ENCODE data around the gene STK39.

The STK39 gene

GRCh38 chr2:168120310-168120709, 127.1 kb downstream of the STK39 start:
- H3K27ac ChIP-seq = no peak overlapping the region
- no peak overlapping the region for H3K4me2 ChIP-seq
- TF ChIP-seq CTCF (conservative IDR thresholded peaks at IDR 0.05; ENCODE audit: low read depth, low read length) = no peak

DNA sequence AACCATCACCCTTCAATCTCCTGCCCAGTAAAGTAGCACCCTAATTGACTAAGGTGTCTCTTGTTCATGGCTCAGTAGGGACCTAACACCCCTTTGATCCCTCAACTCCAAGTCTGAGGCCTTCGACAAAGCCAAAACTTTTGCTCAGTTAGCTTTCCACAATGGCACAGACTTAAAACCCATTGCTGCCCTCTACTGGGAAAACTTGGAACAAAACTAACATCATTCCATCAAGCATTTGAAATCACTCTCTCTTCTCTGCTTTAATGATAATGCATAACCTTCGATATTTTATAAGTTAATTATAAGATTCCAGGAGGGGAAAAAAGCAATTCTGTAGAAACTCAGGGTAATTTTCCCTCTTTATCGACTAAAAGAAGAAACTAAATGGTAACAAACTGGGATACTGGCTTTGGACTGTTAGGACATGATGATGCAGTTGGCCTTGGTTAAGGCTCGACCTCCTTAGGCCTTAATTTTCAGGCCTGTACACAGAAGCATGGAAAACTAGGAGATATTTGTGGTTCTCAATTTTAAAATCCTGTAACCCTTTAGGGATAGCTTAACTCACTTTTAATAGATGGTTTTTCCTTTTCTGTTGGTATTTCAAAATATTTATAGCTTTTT, 127.8 kb downstream of the STK39 start:
- H3K9ac ChIP-seq = no peak overlapping the region
- H3K4me3 ChIP-seq (IDR thresholded peaks at IDR 0.05; ENCODE audit: insufficient read depth, low read depth, low read length) = no peak overlapping the region
- peaks cover 19% of the 10 kb centered on the region for H3K4me1 ChIP-seq (ENCODE audit: low read depth, poor library complexity, severe bottlenecking)
- no peaks in the 10 kb centered on the region for H3K27me3 ChIP-seq (ENCODE audit: insufficient read depth, low read depth)
- H3K36me3 ChIP-seq (ENCODE audit: insufficient read depth) = no peaks in the 10 kb centered on the region
- TF ChIP-seq CTCF (conservative IDR thresholded peaks at IDR 0.05; ENCODE audit: low read depth, low read length) = peak; percentile 64
- no peaks in the 10 kb centered on the region for H3K79me2 ChIP-seq (ENCODE audit: insufficient read depth, low read depth)
- no peak overlapping the region for H3K27ac ChIP-seq
- no peaks in the 10 kb centered on the region for H4K20me1 ChIP-seq (ENCODE audit: insufficient read depth)
- 0 out of 2 replicates have a peak overlapping the region, but pooled peaks have one; percentile 4 for H2AFZ ChIP-seq (ENCODE audit: low read depth)
- peak overlapping the region; percentile 30; the same call in 1 of the 2 replicates for H3K4me2 ChIP-seq

More at GRCh38 chr2:168120310-168120709, 127.1 kb downstream of the STK39 start:
- no peak overlapping the region for H2AFZ ChIP-seq (ENCODE audit: low read depth)
- no peaks in the 10 kb centered on the region for H4K20me1 ChIP-seq (ENCODE audit: insufficient read depth)
- H3K9ac ChIP-seq = no peak overlapping the region
- H3K27me3 ChIP-seq (ENCODE audit: insufficient read depth, low read depth) = no peaks in the 10 kb centered on the region
- H3K4me1 ChIP-seq (ENCODE audit: low read depth, poor library complexity, severe bottlenecking) = peaks cover 19% of the 10 kb centered on the region
- H3K36me3 ChIP-seq (ENCODE audit: insufficient read depth) = no peaks in the 10 kb centered on the region
- no peak overlapping the region for H3K4me3 ChIP-seq (IDR thresholded peaks at IDR 0.05; ENCODE audit: insufficient read depth, low read depth, low read length)
- no peaks in the 10 kb centered on the region for H3K79me2 ChIP-seq (ENCODE audit: insufficient read depth, low read depth)

DNA sequence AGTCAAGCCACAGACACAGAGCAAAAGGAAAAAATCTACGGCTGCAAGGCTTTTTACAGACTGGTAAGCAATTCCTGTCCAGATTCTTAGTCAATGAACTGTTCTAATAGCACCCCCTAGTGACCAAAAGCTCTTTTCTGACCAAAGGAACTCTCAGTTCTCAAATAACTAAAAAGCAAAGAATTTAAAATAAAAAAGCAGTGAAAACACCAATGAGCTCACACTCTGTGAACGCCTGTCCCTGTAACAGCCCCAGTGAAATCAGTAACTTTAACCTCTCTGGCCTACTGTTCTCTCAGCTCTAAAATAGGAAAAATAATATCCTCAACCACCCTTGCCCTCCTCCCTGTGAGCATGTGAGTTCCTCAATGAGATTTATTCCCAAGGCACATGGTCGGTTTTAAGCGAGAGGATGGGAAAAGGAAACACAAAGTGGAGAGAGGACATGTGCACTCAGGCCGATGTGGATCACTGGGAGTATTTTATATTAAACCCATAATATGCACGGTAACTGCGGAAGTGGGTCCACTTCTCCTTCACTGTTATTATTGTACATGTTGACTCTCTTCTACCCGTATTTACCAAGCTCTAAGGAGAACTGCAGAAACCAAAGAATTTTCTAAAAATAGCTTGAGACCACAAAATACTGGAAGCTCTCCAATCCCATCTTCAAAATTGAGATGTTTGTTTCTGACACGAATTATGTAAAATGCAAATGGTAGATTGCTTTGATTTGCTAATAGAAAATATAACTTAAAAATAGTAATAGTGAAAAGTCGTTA, 128.5 kb downstream of the STK39 start:
- no peaks in the 10 kb centered on the region for H3K36me3 ChIP-seq (ENCODE audit: insufficient read depth)
- H2AFZ ChIP-seq (ENCODE audit: low read depth) = 0 out of 2 replicates have a peak overlapping the region, but pooled peaks have one; percentile 4
- H3K27ac ChIP-seq = no peak overlapping the region
- H3K4me1 ChIP-seq (ENCODE audit: low read depth, poor library complexity, severe bottlenecking) = peaks cover 19% of the 10 kb centered on the region
- H3K27me3 ChIP-seq (ENCODE audit: insufficient read depth, low read depth) = no peaks in the 10 kb centered on the region
- H3K79me2 ChIP-seq (ENCODE audit: insufficient read depth, low read depth) = no peaks in the 10 kb centered on the region
- H4K20me1 ChIP-seq (ENCODE audit: insufficient read depth) = no peaks in the 10 kb centered on the region
- H3K4me3 ChIP-seq (IDR thresholded peaks at IDR 0.05; ENCODE audit: insufficient read depth, low read depth, low read length) = no peak overlapping the region
- no peak overlapping the region for H3K9ac ChIP-seq
- peak; percentile 80 for TF ChIP-seq CTCF (conservative IDR thresholded peaks at IDR 0.05; ENCODE audit: low read depth, low read length)
- H3K4me2 ChIP-seq = peak overlapping the region; percentile 30; the same call in 1 of the 2 replicates

GRCh38 chr2:168116448-168116847, 130.9 kb downstream of the STK39 start:
- no peak overlapping the region for H2AFZ ChIP-seq (ENCODE audit: low read depth)
- H4K20me1 ChIP-seq (ENCODE audit: insufficient read depth) = no peaks in the 10 kb centered on the region
- H3K9ac ChIP-seq = no peak overlapping the region
- H3K79me2 ChIP-seq (ENCODE audit: insufficient read depth, low read depth) = no peaks in the 10 kb centered on the region
- no peak overlapping the region for H3K27ac ChIP-seq
- TF ChIP-seq CTCF (conservative IDR thresholded peaks at IDR 0.05; ENCODE audit: low read depth, low read length) = 0 out of 2 replicates have a peak, but pooled peaks have one; percentile 14
- peaks cover 19% of the 10 kb centered on the region for H3K4me1 ChIP-seq (ENCODE audit: low read depth, poor library complexity, severe bottlenecking)
- no peaks in the 10 kb centered on the region for H3K36me3 ChIP-seq (ENCODE audit: insufficient read depth)
- no peaks in the 10 kb centered on the region for H3K27me3 ChIP-seq (ENCODE audit: insufficient read depth, low read depth)
- no peak overlapping the region for H3K4me2 ChIP-seq
- H3K4me3 ChIP-seq (IDR thresholded peaks at IDR 0.05; ENCODE audit: insufficient read depth, low read depth, low read length) = no peak overlapping the region

All from KMS-11 (cell line).